ENCODE measurements around the gene SLC13A3. TPM values are rescaled to one million over a fixed set of nuclear protein-coding genes. Genes with fewer than 3 reads are reported as not detected.

Gene SLC13A3
- total RNA-seq, 1 donor from 2014 or later, result 7.9 TPM

- H3K9me3 Mint-ChIP-seq, result no peaks in the 10 kb centered on the region
- no peaks in the 10 kb centered on the region for H3K36me3 Mint-ChIP-seq
- H3K27me3 Mint-ChIP-seq, result no peaks in the 10 kb centered on the region
- no peaks in the 10 kb centered on the region for H3K4me1 Mint-ChIP-seq (ENCODE audit: unreplicated experiment)
- DNase-seq (ENCODE audit: extremely low spot score, unreplicated experiment), result no peak
- no peak within 1 kb of the TSS for H3K27ac Mint-ChIP-seq
- no peak within 1 kb of the TSS for H3K4me3 Mint-ChIP-seq
- no peak for TF ChIP-seq CTCF (conservative IDR thresholded peaks at IDR 0.05)
Observed at GRCh38 chr20:46550461-46550860, 100.8 kb downstream of the SLC13A3 start, which contains the start of gene OCSTAMP. Gene OCSTAMP, minus strand, starts transcription at chr20:46550654. Its CDS starts 94 bp downstream, at chr20:46550560.

- no peak overlapping the region for H3K27ac Mint-ChIP-seq
- TF ChIP-seq CTCF (conservative IDR thresholded peaks at IDR 0.05), result no peak
- H3K9me3 Mint-ChIP-seq, result no peaks in the 10 kb centered on the region
- no peaks in the 10 kb centered on the region for H3K27me3 Mint-ChIP-seq
- no peaks in the 10 kb centered on the region for H3K36me3 Mint-ChIP-seq
- no peak for DNase-seq (ENCODE audit: extremely low spot score, unreplicated experiment)
- no peaks in the 10 kb centered on the region for H3K4me1 Mint-ChIP-seq (ENCODE audit: unreplicated experiment)
- H3K4me3 Mint-ChIP-seq, result no peak overlapping the region
Observed at GRCh38 chr20:46549188-46549972, 101.9 kb downstream of the SLC13A3 start.

GRCh38 chr20:46548688-46549087 is 102.6 kb downstream of the SLC13A3 start:
- Mint-ChIP-seq H3K4me3 (no peak overlapping the region), H3K9me3 (no peaks in the 10 kb centered on the region), H3K36me3 (no peaks in the 10 kb centered on the region), H3K27me3 (no peaks in the 10 kb centered on the region), H3K27ac (no peak overlapping the region), H3K4me1 (ENCODE audit: unreplicated experiment) (no peaks in the 10 kb centered on the region)
- DNase-seq (ENCODE audit: extremely low spot score, unreplicated experiment), result no peak
- no peak for TF ChIP-seq CTCF (conservative IDR thresholded peaks at IDR 0.05)

GRCh38 chr20:46547995-46548394 is 103.3 kb downstream of the SLC13A3 start:
- Mint-ChIP-seq H3K36me3 (no peaks in the 10 kb centered on the region), H3K27me3 (no peaks in the 10 kb centered on the region), H3K4me1 (ENCODE audit: unreplicated experiment) (no peaks in the 10 kb centered on the region), H3K27ac (no peak overlapping the region), H3K4me3 (no peak overlapping the region), H3K9me3 (no peaks in the 10 kb centered on the region)
- no peak for DNase-seq (ENCODE audit: extremely low spot score, unreplicated experiment)
- no peak for TF ChIP-seq CTCF (conservative IDR thresholded peaks at IDR 0.05)

GRCh38 chr20:46546936-46547335 is 104.3 kb downstream of the SLC13A3 start:
- Mint-ChIP-seq H3K36me3 (no peaks in the 10 kb centered on the region), H3K4me1 (ENCODE audit: unreplicated experiment) (no peaks in the 10 kb centered on the region), H3K27ac (no peak overlapping the region), H3K9me3 (no peaks in the 10 kb centered on the region), H3K27me3 (no peaks in the 10 kb centered on the region), H3K4me3 (no peak overlapping the region)
- TF ChIP-seq CTCF (conservative IDR thresholded peaks at IDR 0.05), result no peak
- DNase-seq (ENCODE audit: extremely low spot score, unreplicated experiment), result no peak

All from type B pancreatic cell (in vitro differentiated cells).